Inflammatory macrophage treated with lipopolysaccharide for 1 hour (primary cell): ENCODE results near the gene CDC42.

Experiments
- DNase-seq, 2 donors: peaks; one replicate each; pipeline ENCODE4 v3.0.0-alpha.2; 2020 to 2022

The CDC42 gene

GRCh38 chr1:22132517-22133235, 80.2 kb downstream of the CDC42 start:
- DNase-seq = no peak

DNA sequence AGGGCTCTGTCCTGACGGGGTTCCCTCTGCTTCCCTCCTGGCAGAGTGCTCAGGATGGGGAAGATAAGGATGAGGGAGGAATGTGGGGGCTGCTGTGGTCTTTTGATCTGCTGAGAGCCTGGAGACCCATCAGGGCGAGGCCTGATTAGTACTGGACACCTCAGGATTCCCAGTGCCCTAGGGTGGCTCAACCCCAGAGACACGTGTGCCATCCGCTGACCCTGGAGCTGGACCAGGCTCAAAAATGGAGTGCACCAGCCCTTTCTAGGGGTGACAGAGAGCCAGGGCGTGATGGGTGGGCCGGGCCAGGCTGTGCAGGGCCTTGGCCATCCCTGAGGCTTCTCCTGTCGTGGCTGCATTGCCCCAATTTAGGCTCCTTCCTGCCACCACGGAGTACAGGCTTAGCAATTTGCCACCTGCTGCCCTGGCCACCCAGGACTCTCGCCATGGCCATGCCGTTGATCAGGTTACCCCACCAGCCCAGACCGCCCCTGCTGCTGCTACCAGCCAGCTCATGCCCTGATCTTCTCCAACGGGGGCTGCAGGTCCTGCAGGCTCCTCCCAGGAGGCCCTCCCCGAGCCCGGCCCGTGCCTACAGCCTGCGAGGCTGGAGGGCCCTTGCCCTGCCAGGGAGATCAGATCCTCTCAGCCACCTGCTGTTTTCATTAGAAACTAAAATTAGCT, 80.9 kb downstream of the CDC42 start:
- no peak for DNase-seq

- no peak for DNase-seq
These were observed 81.4 kb downstream of the CDC42 start for GRCh38 chr1:22133931-22134324.

DNA sequence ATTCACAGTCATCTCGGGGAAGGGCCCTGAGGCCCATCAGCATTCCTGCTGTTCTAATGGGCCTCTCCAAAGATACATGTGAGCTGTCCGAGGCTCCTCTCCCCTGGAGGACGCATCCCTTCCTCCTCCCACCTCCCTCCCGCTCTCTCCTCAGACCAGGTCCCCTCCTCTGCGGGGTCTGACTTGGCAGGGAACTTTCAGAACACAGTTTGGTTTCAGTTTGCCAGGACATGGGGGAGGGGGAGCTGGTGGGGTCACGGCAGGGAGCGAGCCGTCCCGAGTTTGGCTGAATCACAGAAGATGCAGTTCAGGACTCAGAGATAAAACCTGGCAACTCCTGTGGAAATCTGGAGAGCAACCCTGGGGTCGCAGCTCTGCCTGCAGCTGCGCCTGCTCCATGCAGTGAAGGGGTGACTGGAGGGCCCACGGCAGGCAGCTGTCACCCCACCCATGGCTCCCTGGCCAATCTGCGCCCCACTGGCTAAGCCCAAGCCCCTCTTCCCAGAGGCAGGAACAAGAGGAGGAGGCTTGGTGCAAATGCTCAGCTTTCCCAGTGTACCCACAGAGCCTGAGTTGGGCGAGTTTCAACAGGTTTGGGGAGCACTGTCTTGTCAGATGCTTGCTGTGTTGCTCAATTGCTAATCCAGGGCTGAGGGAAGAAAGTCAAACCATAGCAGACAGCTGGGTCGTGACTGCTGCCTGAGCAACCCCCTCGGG, 84.7 kb downstream of the CDC42 start:
- DNase-seq = no peak

- DNase-seq = no peak
These were observed 86.6 kb downstream of the CDC42 start for GRCh38 chr1:22139066-22139594.

- DNase-seq = no peak
These were observed 87.3 kb downstream of the CDC42 start for GRCh38 chr1:22139817-22140216.
